Thymus (tissue), 11 donors: ENCODE measurements around the gene CDH4. TPM values are rescaled to one million over a fixed set of nuclear protein-coding genes. Genes with fewer than 3 reads are reported as not detected.

Experiments
- DNase-seq, 9 donors: peaks; one replicate each; pipeline ENCODE4 v3.0.0-alpha.2; 2013; ENCODE audit warnings: low spot score in 9 of 9, low read depth in 6 of 9, missing footprints in 1 of 9
- H3K27ac ChIP-seq, 2 donors: one replicate each; pipeline ENCODE4 v1.5.1; 2013; ENCODE audit warnings: control low read depth in 1 of 2, low read depth in 1 of 2, low read length in 1 of 2, mild to moderate bottlenecking in 1 of 2, moderate library complexity in 1 of 2
- H3K27me3 ChIP-seq, 2 donors: one replicate each; pipeline ENCODE4 v1.5.1; 2013; ENCODE audit warnings: low read length in 1 of 2; ENCODE audit not compliant: control insufficient read depth in 2 of 2, insufficient read depth in 1 of 2
- H3K36me3 ChIP-seq, 2 donors: one replicate each; pipeline ENCODE4 v1.5.1; 2013; ENCODE audit warnings: low read length in 1 of 2, mild to moderate bottlenecking in 1 of 2, moderate library complexity in 1 of 2; ENCODE audit not compliant: control insufficient read depth in 2 of 2, insufficient read depth in 2 of 2
- H3K4me1 ChIP-seq, 2 donors: one replicate each; pipeline ENCODE4 v1.5.1; 2013; ENCODE audit warnings: low read length in 2 of 2; ENCODE audit not compliant: control insufficient read depth in 2 of 2, insufficient read depth in 2 of 2
- H3K4me3 ChIP-seq, 2 donors: one replicate each; pipeline ENCODE4 v1.5.1; 2013; ENCODE audit warnings: low read length in 2 of 2, control low read depth in 1 of 2, mild to moderate bottlenecking in 1 of 2
- H3K9me3 ChIP-seq, 2 donors: one replicate each; pipeline ENCODE4 v1.5.1; 2013; ENCODE audit warnings: low read length in 1 of 2, mild to moderate bottlenecking in 1 of 2; ENCODE audit not compliant: control insufficient read depth in 2 of 2, insufficient read depth in 1 of 2
- WGBS: extraction: QIAGEN DNeasy Blood & Tissue Kit; methylation state at CpG from one replicate; pipeline ENCODE4 v1.1.7; 2013; 5-methylcytosine and 5-hydroxymethylcytosine counted together
- polyA plus RNA-seq: library from polyadenylated mRNA; stranded (reverse); fragments of 200-250 nt; gene quantifications from one replicate; pipeline ENCODE4 v1.2.3, GENCODE V29; 2013
- total RNA-seq: library from RNA; stranded (reverse); fragments of 120-200 nt; gene quantifications from one replicate; pipeline ENCODE4 v1.2.4, GENCODE V29; 2013
- donor health status: healthy.

CDH4 gene
- total and polyA plus RNA-seq, 2 donors = 0.34 to 0.61 TPM

DNA sequence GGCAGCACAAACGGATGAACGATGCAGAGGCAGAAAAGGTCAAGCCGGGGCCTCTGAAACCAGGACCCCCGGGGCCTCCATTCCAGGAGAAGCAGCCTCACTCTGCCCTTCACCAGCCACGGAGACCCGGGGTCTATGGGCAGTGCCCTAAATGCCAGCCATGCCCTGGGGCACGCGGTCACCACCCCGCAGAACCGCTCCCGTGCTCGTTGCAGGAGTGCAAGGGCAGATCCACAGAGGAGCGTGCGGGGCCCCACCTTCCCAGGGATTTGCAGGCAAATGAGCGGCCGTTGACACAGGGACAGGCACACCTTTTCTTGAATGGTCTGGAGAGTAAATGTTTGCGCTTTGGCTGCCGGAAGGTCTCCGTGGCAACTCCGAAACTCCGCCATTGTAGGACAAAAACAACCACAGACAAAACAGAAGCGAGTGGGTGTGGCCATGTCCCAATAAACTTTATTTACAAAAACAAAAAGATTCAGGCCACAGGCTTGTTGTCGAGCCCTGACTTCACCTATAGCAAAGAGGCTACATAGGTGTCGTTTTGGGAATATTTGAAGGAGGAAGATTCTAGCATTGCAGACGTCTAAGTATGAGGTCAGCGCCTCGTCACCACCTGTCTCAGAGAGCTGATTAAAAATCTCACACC, 650.3 kb downstream of the CDH4 start:
- H3K36me3 ChIP-seq = no peaks in the 10 kb centered on the region
- no peak overlapping the region for H3K4me3 ChIP-seq
- H3K27ac ChIP-seq = no peak overlapping the region
- H3K9me3 ChIP-seq = no peaks in the 10 kb centered on the region
- WGBS = 95% methylated on average over 27 of the region's 27 CpGs
- no peak for DNase-seq
- H3K4me1 ChIP-seq = no peaks in the 10 kb centered on the region
- H3K27me3 ChIP-seq = peaks cover 0 to 4% of the 10 kb centered on the region in 2 donors

DNA sequence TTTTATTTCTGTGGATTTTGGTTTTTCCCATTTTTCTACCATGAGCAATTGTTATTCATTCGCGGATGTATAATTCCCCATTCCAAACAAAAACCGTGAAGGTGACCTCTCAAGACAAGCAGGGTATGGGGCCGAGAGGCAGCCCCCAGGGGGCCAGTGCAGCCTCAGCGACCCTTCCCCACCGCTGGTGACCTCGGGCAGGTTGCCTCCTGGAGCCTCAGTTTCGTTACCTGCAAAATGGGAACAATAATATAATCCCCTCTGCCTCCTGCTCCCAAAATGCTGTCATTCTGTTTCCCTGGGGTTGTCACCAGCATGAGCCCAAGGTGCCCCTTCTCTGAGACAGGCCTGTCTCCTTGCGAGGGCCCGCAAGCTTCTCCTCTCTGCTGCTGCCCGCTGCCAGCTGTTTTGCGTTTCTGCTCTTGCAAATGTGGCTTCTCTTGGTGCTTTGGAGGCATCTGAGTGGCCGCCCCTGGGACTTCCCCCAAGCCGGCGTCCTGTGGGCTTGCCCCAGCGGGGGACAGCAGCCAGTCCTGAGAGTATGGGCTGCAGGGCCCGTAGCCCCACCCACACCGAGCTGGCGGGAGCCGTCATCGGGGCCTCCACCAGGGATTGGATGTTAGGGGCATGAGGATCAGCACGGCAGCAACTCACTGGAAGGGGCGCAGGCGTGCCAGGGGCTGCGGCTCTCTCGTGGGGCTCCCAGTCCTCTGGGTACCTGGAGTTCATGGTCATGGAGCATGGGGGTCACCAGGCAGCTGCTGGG, 651.7 kb downstream of the CDH4 start:
- no peak overlapping the region for H3K27ac ChIP-seq
- WGBS = 89% methylated on average over 26 of the region's 26 CpGs
- H3K27me3 ChIP-seq = peaks cover 0 to 4% of the 10 kb centered on the region in 2 donors
- no peaks in the 10 kb centered on the region for H3K36me3 ChIP-seq
- no peaks in the 10 kb centered on the region for H3K4me1 ChIP-seq
- H3K9me3 ChIP-seq = peaks cover 0 to 2% of the 10 kb centered on the region in 2 donors
- no peak overlapping the region for H3K4me3 ChIP-seq
- no peak for DNase-seq

- Histone ChIP-seq H3K36me3 (no peaks in the 10 kb centered on the region), H3K27me3 (peaks cover 0 to 4% of the 10 kb centered on the region in 2 donors), H3K4me3 (no peak overlapping the region), H3K4me1 (no peaks in the 10 kb centered on the region), H3K27ac (no peak overlapping the region), H3K9me3 (peaks cover 0 to 2% of the 10 kb centered on the region in 2 donors)
- WGBS = 94% methylated on average over 14 of the region's 14 CpGs
- no peak for DNase-seq
Measured at GRCh38 chr20:61904456-61904855, 652.4 kb downstream of the CDH4 start.

- no peaks in the 10 kb centered on the region for H3K36me3 ChIP-seq
- peaks cover 0 to 5% of the 10 kb centered on the region in 2 donors for H3K9me3 ChIP-seq
- H3K27me3 ChIP-seq = peaks cover 0 to 4% of the 10 kb centered on the region in 2 donors
- WGBS = 96% methylated on average over 15 of the region's 15 CpGs
- H3K27ac ChIP-seq = no peak overlapping the region
- DNase-seq = no peak
- H3K4me1 ChIP-seq = no peaks in the 10 kb centered on the region
- no peak overlapping the region for H3K4me3 ChIP-seq
Measured at GRCh38 chr20:61905781-61906523, 653.9 kb downstream of the CDH4 start.

GRCh38 chr20:61907081-61907891, 655.2 kb downstream of the CDH4 start:
- no peak overlapping the region for H3K27ac ChIP-seq
- H3K4me3 ChIP-seq = no peak overlapping the region
- WGBS = 94% methylated on average over 24 of the region's 24 CpGs
- no peak for DNase-seq
- H3K9me3 ChIP-seq = peaks cover 0 to 5% of the 10 kb centered on the region in 2 donors
- H3K36me3 ChIP-seq = no peaks in the 10 kb centered on the region
- no peaks in the 10 kb centered on the region for H3K27me3 ChIP-seq
- no peaks in the 10 kb centered on the region for H3K4me1 ChIP-seq

DNA sequence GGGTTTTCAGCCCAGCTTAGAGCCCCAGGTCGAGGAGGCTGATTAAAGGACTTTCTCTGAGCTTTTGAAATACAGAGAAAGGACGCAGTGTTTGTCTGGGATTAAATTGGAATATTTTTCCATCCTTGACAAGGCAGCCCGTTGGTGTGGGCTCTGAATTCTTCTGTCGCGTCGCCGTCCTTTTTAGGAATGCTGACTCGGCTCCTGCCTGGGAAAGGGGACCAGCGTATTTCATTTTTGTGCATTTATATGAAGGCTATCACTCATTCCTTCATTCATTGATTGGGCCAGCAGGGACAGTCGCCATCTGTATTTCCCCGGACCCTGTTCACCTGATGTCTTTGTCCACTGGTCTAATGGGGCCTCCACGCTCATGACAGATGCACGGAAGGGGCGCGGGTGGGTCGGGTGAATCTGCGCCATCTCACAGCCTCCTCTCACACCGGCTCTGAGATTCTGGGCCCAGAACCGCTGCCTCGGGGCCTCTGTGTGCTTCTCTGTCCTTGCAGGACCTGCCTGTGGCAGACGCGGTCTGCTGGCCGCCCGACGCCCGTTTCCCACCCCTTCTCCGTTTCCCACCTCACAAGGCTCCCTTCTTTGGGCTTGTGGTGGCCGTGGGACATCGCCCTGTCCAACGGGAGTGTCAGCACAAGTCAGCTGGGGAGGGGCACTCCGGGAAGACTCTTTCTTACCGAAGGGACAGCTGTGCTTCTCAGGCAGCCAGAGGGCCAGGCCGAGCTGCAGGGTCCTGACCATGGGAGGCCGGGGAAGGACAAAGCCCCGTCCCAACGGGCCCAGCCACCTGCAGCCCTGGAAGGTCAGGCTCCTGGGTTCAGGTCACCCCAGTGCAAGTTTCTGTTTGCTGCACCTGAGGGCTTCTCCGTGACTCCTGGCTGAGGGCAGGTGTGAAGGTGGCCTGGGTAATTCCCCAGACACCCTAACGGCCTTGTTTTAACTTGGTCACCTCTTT, 656.3 kb downstream of the CDH4 start:
- peaks cover 0 to 5% of the 10 kb centered on the region in 2 donors for H3K9me3 ChIP-seq
- H3K36me3 ChIP-seq = no peaks in the 10 kb centered on the region
- H3K27me3 ChIP-seq = no peaks in the 10 kb centered on the region
- no peak for DNase-seq
- 90% methylated on average over 38 of the region's 38 CpGs for WGBS
- no peaks in the 10 kb centered on the region for H3K4me1 ChIP-seq
- H3K27ac ChIP-seq = no peak overlapping the region
- H3K4me3 ChIP-seq = no peak overlapping the region

DNA sequence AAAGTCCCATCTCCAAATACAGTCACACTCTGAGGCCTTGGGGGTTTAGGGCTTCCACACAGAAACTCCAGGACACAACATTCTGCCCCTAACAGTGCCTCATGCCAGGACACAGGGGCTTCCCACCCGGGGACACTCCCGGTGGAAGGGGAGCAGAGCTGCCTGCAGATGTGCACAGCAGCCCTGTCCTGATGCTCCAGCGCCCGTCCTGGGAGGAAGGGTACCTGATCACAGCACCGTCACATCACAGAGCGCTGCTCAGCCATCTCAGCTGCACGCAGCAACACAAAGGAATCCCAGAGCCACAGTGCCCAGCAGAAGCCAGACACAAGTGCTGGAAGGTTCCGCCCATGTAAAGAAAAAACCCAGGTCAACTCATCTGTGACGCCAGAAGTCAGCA, 657.0 kb downstream of the CDH4 start:
- Histone ChIP-seq H3K27me3 (no peaks in the 10 kb centered on the region), H3K4me1 (no peaks in the 10 kb centered on the region), H3K9me3 (peaks cover 0 to 5% of the 10 kb centered on the region in 2 donors), H3K4me3 (no peak overlapping the region), H3K27ac (no peak overlapping the region), H3K36me3 (no peaks in the 10 kb centered on the region)
- no peak for DNase-seq
- 94% methylated on average over 9 of the region's 9 CpGs for WGBS

DNA sequence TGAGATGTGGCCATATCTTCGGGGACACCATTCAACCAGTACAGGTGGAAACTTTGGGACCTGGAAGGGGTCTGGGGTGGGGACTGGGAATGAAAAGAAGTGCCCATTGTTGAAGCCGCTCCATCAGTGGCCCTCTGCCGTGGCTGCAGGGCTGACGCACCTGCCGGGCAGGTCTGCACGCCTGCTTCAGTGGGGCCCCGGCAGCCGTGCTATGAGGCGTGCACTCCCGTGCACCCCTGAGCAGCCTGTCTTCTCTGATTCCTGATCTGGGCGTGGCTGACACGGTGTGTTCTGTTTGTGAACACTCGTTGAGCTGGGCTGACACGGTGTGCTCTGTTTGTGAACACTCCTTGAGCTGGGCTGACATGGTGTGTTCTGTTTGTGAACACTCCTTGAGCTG, 657.8 kb downstream of the CDH4 start:
- no peaks in the 10 kb centered on the region for H3K27me3 ChIP-seq
- no peak overlapping the region for H3K4me3 ChIP-seq
- peaks cover 0 to 5% of the 10 kb centered on the region in 2 donors for H3K9me3 ChIP-seq
- no peak for DNase-seq
- no peaks in the 10 kb centered on the region for H3K36me3 ChIP-seq
- no peaks in the 10 kb centered on the region for H3K4me1 ChIP-seq
- no peak overlapping the region for H3K27ac ChIP-seq
- WGBS = 87% methylated on average over 14 of the region's 14 CpGs
